ENCODE data around the gene RBP4. TPM values are rescaled to one million over a fixed set of nuclear protein-coding genes. Genes with fewer than 3 reads are reported as not detected.

Gene RBP4
- total and polyA plus RNA-seq, 2 experiments from 2014 or later, result 0.86 TPM; not detected in 1

- no peaks in the 10 kb centered on the region for H3K9me3 ChIP-seq (ENCODE audit: low read depth)
- no peak for TF ChIP-seq CTCF (IDR thresholded peaks at IDR 0.05; ENCODE audit: low read depth, low read length)
- H3K27me3 ChIP-seq, result no peaks in the 10 kb centered on the region
- no peaks in the 10 kb centered on the region for H3K4me1 ChIP-seq (ENCODE audit: low read depth)
- no peaks in the 10 kb centered on the region for H3K36me3 ChIP-seq
- no peak for DNase-seq (ENCODE audit: low read depth in 1 of 2, low spot score in 1 of 2)
- no peak within 1 kb of the TSS for H3K27ac ChIP-seq
- H3K4me3 ChIP-seq, result no peak within 1 kb of the TSS
Measured at GRCh38 chr10:93612311-93612710, 11.3 kb upstream of the RBP4 start, which contains the start of gene PDE6C. PDE6C (plus strand) TSS chr10:93612537; CDS start chr10:93612726, 189 bp downstream.

DNA sequence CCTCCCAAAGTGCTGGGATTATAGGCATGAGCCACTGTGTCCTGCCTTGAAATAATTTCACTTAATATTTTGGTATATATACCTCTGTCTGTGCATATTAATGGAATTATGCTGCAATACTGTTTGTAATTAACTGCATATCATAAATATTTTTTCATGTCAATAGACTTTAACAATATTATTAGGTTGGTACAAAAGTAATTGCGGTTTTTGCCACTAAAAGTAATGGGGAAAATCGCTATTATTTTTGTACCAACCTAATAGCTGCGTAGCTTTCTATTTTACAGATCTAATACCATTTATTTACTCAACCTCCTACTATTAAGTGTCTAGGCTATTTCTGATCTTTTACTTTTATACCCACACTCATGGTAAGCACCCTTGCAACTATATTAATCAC is 7.4 kb upstream of the RBP4 start:
- Histone ChIP-seq H3K4me3 (no peak overlapping the region), H3K27ac (no peak overlapping the region), H3K4me1 (ENCODE audit: low read depth) (no peaks in the 10 kb centered on the region), H3K9me3 (ENCODE audit: low read depth) (no peaks in the 10 kb centered on the region), H3K36me3 (no peaks in the 10 kb centered on the region), H3K27me3 (peaks cover 24% of the 10 kb centered on the region)
- no peak for TF ChIP-seq CTCF (IDR thresholded peaks at IDR 0.05; ENCODE audit: low read depth, low read length)
- DNase-seq (ENCODE audit: low read depth in 1 of 2, low spot score in 1 of 2), result no peak

GRCh38 chr10:93604146-93604545 is 3.1 kb upstream of the RBP4 start:
- H3K4me3 ChIP-seq, result no peak overlapping the region
- DNase-seq (ENCODE audit: low read depth in 1 of 2, low spot score in 1 of 2), result no peak
- H3K9me3 ChIP-seq (ENCODE audit: low read depth), result no peaks in the 10 kb centered on the region
- H3K27ac ChIP-seq, result no peak overlapping the region
- TF ChIP-seq CTCF (IDR thresholded peaks at IDR 0.05; ENCODE audit: low read depth, low read length), result no peak
- no peaks in the 10 kb centered on the region for H3K36me3 ChIP-seq
- H3K27me3 ChIP-seq, result peaks cover 67% of the 10 kb centered on the region
- no peaks in the 10 kb centered on the region for H3K4me1 ChIP-seq (ENCODE audit: low read depth)

- H3K9me3 ChIP-seq (ENCODE audit: low read depth), result no peaks in the 10 kb centered on the region
- no peak overlapping the region for H3K27ac ChIP-seq
- no peaks in the 10 kb centered on the region for H3K36me3 ChIP-seq
- no peak overlapping the region for H3K4me3 ChIP-seq
- H3K27me3 ChIP-seq, result peaks cover 76% of the 10 kb centered on the region
- TF ChIP-seq CTCF (IDR thresholded peaks at IDR 0.05; ENCODE audit: low read depth, low read length), result no peak
- DNase-seq (ENCODE audit: low read depth in 1 of 2, low spot score in 1 of 2), result no peak
- H3K4me1 ChIP-seq (ENCODE audit: low read depth), result no peaks in the 10 kb centered on the region
Measured at GRCh38 chr10:93603023-93603422, 2.0 kb upstream of the RBP4 start.

- no peak for TF ChIP-seq CTCF (IDR thresholded peaks at IDR 0.05; ENCODE audit: low read depth, low read length)
- peaks cover 76% of the 10 kb centered on the region for H3K27me3 ChIP-seq
- H3K9me3 ChIP-seq (ENCODE audit: low read depth), result no peaks in the 10 kb centered on the region
- no peak overlapping the region for H3K4me3 ChIP-seq
- DNase-seq (ENCODE audit: low read depth in 1 of 2, low spot score in 1 of 2), result no peak
- H3K36me3 ChIP-seq, result no peaks in the 10 kb centered on the region
- no peaks in the 10 kb centered on the region for H3K4me1 ChIP-seq (ENCODE audit: low read depth)
- H3K27ac ChIP-seq, result no peak overlapping the region
Measured at GRCh38 chr10:93601774-93602162, 733 bp upstream of the RBP4 start.
